SHP77 (cell line): Measurements from ENCODE around the gene CYP4F8.
"Not testable (repeated sequence)": the region's sequence is repeated elsewhere in the genome, so short reads cannot be mapped to it uniquely, and the experiment has no call there.

ENCODE experiments used
- DNase-seq, 2 experiments: peaks; one replicate each; lab custom pipeline; 2025; lab: John Stamatoyannopoulos, UW

CYP4F8 gene

GRCh38 chr19:15614507-15615379, at the start of gene CYP4F8:
CYP4F8 (plus strand) TSS chr19:15615218; CDS start chr19:15615617, 399 bp downstream.
- no peak for DNase-seq

- no peak for DNase-seq
Observed at GRCh38 chr19:15570420-15570819, 44.6 kb upstream of the CYP4F8 start.

- no peak for DNase-seq
Observed at GRCh38 chr19:15575406-15575805, 39.6 kb upstream of the CYP4F8 start.

- DNase-seq = no peak
Observed at GRCh38 chr19:15576526-15577156, 38.4 kb upstream of the CYP4F8 start.

GRCh38 chr19:15577184-15577771, 37.7 kb upstream of the CYP4F8 start:
- DNase-seq = no peak

- no peak for DNase-seq
Observed at GRCh38 chr19:15583346-15583745, 31.7 kb upstream of the CYP4F8 start.

- DNase-seq = no peak
Observed at GRCh38 chr19:15584095-15584494, 30.9 kb upstream of the CYP4F8 start.

- peak; percentile 46 to 75 for DNase-seq
Observed at GRCh38 chr19:15584541-15585115, 30.4 kb upstream of the CYP4F8 start.

GRCh38 chr19:15587663-15588062, 27.4 kb upstream of the CYP4F8 start:
- DNase-seq = no peak

- no peak for DNase-seq
Observed at GRCh38 chr19:15588265-15588664, 26.8 kb upstream of the CYP4F8 start.

- no peak for DNase-seq
Observed at GRCh38 chr19:15589760-15590451, 25.1 kb upstream of the CYP4F8 start.

- DNase-seq = no peak
Observed at GRCh38 chr19:15591796-15592195, 23.2 kb upstream of the CYP4F8 start.

GRCh38 chr19:15592506-15592905, 22.5 kb upstream of the CYP4F8 start:
- DNase-seq = not testable (repeated sequence)

GRCh38 chr19:15593766-15594165, 21.3 kb upstream of the CYP4F8 start:
- not testable (repeated sequence) for DNase-seq

- DNase-seq = no peak
Observed at GRCh38 chr19:15595069-15595468, 19.9 kb upstream of the CYP4F8 start.

GRCh38 chr19:15607978-15608925, 6.8 kb upstream of the CYP4F8 start:
- not testable (repeated sequence) for DNase-seq

- DNase-seq = no peak
Observed at GRCh38 chr19:15609261-15609660, 5.8 kb upstream of the CYP4F8 start.

GRCh38 chr19:15612342-15612741, 2.7 kb upstream of the CYP4F8 start:
- no peak for DNase-seq

GRCh38 chr19:15613338-15613737, 1.7 kb upstream of the CYP4F8 start:
- DNase-seq = no peak

- no peak for DNase-seq
Observed at GRCh38 chr19:15615526-15615925, 508 bp downstream of the CYP4F8 start.

- no peak for DNase-seq
Observed at GRCh38 chr19:15616183-15616582, 1.2 kb downstream of the CYP4F8 start.
